ENCODE data around the gene MRPL45.
"Not testable (repeated sequence)": the region's sequence is repeated elsewhere in the genome, so short reads cannot be mapped to it uniquely, and the experiment has no call there.

MRPL45 gene

GRCh38 chr17:38296834-38297517 lies at the start of gene MRPL45:
MRPL45 (plus strand) TSS chr17:38297168; CDS start chr17:38297184, 16 bp downstream.
- DNase-seq, result peak; percentile 95

DNA sequence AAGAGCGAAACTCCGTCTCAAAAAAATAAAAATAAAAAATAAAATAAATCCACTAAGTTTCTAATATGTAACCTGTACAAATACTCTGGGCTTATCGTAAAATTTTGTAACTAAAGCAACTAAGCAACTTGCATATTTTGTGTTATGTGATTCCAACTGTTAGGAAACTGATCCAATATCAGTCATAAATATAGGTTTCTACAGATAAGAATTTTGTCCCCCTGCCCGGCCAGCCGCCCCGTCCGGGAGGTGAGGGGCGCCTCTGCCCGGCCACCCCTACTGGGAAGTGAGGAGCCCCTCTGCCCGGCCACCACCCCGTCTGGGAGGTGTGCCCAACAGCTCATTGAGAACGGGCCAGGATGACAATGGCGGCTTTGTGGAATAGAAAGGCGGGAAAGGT lies 43.8 kb upstream of the MRPL45 start:
- not testable (repeated sequence) for DNase-seq

- not testable (repeated sequence) for DNase-seq
These were observed 42.6 kb upstream of the MRPL45 start for GRCh38 chr17:38254357-38254756.

DNA sequence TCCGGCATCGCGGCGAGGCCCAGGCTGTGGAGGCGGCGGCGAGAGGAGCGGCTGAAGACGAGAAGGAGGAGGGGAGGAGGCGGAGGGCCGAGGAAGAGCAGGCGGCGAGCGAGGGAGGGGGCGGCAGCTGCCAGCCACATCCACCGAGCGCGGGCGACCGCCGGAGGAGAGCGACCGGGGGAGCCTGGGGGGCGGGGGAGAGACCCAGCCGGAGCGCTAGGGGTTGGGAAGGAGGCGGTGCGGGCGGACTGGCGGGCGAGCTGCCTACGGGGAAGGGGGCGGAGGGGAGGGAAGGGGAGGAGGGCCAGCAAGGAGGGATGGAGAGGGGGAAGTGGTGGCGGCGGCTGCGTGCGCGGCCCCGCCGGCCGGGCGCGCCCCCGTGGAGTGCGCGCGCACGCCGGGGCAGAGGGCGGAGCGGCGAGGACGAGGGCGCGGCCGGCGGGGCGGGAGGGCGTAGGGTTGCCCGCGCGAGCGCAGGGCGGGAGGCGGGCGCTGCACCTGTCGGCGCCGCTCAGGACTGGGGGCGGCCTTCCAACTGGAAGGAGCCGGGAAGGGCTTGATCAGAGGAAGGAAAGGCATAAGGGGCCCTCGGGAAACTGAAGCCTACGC lies 39.9 kb upstream of the MRPL45 start:
- peak; percentile 72 for DNase-seq

- not testable (repeated sequence) for DNase-seq
These were observed 30.9 kb upstream of the MRPL45 start for GRCh38 chr17:38265974-38266506.

DNA sequence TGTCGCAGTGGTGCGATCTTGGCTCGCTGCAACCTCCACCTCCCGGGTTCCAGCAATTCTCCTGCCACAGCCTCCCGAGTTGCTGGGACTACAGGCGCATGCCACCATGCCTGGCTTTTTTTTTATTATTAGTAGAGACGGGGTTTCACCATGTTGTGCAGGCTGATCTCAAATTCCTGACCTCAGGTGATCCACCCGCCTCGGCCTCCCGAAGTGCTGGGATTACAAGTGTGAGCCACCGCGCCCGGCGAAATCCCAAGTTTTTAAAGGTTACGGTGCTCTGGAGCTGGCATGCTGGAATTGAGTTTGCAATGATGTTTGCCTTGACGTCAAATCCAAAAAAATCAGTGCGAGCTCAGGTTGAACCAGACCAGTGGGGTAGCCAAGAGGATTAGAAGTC lies 30.4 kb upstream of the MRPL45 start:
- not testable (repeated sequence) for DNase-seq

GRCh38 chr17:38268138-38268537 lies 28.8 kb upstream of the MRPL45 start:
- DNase-seq, result not testable (repeated sequence)

DNA sequence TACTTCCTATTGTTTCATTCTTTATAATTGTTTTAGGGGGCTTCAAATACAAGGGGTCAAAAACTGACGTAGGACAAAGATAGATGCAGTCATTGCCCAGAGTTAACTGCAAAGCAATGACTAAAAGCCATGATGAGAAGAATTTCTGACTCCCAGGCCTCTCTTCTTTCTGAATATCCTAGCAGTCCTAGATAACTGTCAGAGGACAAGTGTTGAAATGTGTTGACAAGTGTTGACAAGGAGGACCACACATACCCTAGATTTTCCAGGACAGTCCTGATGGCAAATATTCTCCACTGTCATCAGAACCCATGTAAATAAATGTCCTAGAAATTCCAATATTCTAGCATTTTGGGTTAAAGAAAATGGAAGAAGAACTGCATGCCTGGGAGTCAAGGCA lies 27.9 kb upstream of the MRPL45 start:
- DNase-seq, result not testable (repeated sequence)

GRCh38 chr17:38269552-38269951 lies 27.4 kb upstream of the MRPL45 start:
- DNase-seq, result not testable (repeated sequence)

- DNase-seq, result not testable (repeated sequence)
These were observed 11.0 kb upstream of the MRPL45 start for GRCh38 chr17:38285994-38286393.

GRCh38 chr17:38286501-38287091 lies 10.4 kb upstream of the MRPL45 start:
- not testable (repeated sequence) for DNase-seq

GRCh38 chr17:38288217-38288827 lies 8.6 kb upstream of the MRPL45 start:
- DNase-seq, result not testable (repeated sequence)

DNA sequence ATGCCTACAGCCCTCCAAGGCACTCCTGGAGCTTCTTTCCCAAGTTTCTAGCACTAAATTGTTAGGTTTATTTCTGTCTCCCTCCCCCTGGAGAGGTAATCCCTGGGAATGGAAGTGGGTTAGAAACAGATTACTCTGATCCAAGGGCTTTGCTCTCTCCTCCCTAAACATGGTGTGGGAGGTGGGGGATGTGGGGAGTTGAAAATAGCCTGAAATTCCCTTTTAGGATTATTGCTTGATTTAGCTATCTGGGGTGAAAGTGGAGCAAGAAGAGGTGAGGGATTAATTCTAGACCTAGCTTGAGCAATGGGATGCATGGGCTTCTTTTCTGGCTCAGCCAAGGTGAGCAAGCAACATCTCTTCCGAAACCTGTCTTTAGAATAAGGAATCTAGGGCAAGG lies 7.2 kb upstream of the MRPL45 start:
- not testable (repeated sequence) for DNase-seq

DNA sequence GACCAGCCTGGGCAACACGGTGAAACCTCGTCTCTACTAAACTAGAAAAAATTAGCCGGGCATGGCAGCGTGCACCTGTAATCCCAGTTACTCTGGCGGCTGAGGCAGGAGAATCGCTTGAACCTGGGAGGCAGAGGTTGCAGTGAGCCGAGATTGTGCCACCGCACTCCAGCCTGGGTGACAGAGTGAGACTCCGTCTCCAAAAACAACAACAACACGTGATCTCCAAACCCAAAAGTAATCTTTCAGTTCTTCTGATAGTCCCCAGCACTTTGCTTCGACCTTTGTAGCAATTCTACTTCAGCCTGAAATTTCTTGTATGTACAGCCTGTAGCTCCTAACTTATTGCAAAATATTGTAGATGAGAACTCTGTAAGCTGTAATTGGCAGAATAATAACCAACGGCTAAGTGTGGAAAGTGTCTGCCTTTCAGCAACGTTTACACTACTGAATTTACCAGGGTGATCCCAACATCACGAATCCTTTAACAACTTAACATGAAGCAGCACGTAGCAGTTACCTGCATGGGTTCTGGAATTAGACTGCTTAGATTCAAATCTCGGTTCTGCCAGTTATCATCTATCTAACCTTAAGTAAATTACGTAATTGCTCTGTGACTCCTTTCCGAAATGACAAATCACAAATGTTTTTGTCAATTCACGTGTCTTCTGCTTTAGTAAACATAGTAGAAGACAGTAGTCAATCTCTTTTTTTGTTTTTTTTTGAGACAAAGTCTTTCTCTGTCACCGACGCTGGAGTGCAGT lies 1.2 kb upstream of the MRPL45 start:
- not testable (repeated sequence) for DNase-seq

DNA sequence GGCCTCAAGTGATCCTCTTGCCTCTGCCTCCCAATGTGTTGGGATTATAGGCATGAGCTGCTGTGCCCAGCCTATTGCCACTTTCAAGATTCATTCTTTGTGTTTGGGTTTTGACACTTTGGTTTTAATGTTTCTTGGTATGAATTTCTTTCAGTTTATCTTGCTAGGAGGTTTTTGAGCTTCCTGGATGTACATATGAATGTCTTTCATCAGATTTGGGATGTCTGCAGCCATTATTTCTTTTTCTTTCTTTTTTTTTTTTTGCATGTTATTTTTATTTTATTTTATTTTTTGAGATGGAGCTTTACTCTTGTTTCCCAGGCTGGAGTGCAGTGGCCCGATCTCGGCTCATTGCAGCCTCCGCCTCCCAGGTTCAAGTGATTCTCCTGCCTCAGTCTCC lies 18.5 kb downstream of the MRPL45 start:
- no peak for DNase-seq

DNA sequence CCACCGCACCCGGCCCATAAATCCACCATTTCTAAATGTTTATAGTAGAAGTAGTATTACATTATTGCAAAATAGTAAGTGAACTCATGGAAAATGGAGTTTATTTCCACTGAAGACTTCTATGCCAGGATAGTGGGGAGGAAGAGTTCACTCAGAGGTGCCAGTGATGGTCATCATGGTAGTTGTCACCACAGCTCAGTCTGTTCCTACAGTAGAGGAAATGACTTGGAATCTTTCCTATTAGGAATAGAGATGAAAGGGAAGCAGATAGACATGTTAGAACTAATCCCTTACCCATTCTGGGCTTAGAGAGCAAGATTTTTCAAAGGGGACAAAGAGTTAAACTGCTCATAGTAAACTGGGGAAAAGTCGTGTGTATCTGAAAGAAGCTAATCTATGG lies 20.1 kb downstream of the MRPL45 start:
- DNase-seq, result no peak

DNA sequence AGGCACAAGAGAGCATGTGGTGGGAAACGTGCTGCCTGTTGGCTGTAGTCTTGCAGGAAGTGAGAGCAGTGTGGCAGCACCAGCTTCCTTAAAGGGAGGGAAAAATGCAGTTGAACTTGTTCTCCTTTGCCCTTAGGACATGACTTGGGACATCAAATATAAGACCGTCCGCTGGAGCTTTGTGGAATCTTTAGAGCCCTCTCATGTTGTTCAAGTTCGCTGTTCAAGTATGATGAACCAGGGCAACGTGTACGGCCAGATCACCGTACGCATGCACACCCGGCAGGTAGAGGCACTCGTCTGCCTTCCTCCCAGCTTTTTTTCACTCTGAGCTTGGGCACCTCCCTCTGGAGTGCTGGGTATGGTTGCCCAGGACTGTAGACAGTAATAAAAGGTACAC lies 23.5 kb downstream of the MRPL45 start:
- no peak for DNase-seq

DNA sequence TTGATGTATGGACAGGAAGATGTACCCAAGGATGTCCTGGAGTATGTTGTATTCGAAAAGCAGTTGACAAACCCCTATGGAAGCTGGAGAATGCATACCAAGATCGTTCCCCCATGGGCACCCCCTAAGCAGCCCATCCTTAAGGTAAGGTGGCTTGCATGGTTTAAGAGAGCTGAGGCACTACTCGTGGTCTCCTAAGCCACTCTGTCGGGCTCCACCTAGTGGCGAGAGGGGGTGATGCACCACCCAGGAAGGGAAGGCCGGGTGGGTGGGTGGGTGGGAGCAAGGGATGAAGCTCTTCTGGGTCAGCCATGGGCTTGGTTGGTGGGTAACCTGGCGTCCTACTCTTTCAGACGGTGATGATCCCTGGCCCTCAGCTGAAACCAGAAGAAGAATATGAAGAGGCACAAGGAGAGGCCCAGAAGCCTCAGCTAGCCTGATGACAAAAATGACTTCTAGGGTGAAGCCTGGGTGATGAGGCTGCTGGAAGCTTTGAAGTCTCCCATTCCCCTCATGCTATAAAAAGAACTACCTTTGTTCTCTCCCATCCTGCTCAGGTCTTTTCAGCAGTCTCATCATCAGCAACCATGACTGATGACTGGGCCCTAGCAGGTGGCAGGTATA lies 25.3 kb downstream of the MRPL45 start:
- DNase-seq, result peak; percentile 42

DNA sequence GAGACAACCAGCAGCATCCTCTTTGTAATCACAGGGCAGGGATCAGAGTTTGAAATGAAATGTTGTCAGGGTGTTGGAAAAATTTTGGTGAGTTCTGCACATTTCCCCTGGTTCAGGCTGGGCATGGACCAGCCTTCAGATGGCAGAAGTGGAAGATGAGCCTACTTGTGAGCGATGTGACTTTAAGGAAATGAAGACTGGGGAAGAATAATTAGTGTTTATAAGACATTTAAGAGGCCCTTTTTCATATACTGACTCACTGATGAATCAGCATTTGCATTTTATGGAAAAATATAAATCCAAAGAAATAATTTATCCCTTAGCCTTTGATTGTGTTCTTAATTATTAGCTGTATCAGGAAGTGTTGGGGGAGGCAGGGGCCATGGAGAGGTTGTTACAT lies 25.9 kb downstream of the MRPL45 start:
- DNase-seq, result no peak

- no peak for DNase-seq
These were observed 27.3 kb downstream of the MRPL45 start for GRCh38 chr17:38324141-38324697.

GRCh38 chr17:38324772-38325171 lies 27.8 kb downstream of the MRPL45 start:
- DNase-seq, result no peak
